MCF 10A (cell line): ENCODE measurements around the gene ZNF771. TPM values are rescaled to one million over a fixed set of nuclear protein-coding genes. Genes with fewer than 3 reads are reported as not detected.

Experiments used
- Bru-seq: library from RNA; stranded (reverse); fragments of 400-500 nt; gene quantifications from one replicate; lab custom pipeline; 2021; lab: Mats Ljungman, UMichigan
- BruChase-seq, 2 experiments: library from RNA; stranded (reverse); fragments of 400-500 nt; gene quantifications; one replicate each; lab custom pipeline; 2021; lab: Mats Ljungman, UMichigan
- BruUV-seq: library from RNA; stranded (reverse); fragments of 400-500 nt; replicated peaks from 2 replicates; lab custom pipeline; 2021; lab: Mats Ljungman, UMichigan
- CTCF ChIA-PET: fragments of 300-600 bp; sonication (Branson Sonifier 250); formaldehyde crosslinking; extraction: SDS; loops from one replicate; lab custom pipeline; 2021; ENCODE audit warnings: antibody characterized with exemption, inconsistent platforms; lab: Yijun Ruan, JAX
- POLR2A ChIA-PET: fragments of 300-600, 350-650 bp; sonication (Branson Sonifier 250); formaldehyde crosslinking; extraction: SDS; loops from one replicate; lab custom pipeline; 2020; ENCODE audit warnings: antibody characterized with exemption, inconsistent platforms; lab: Yijun Ruan, JAX
- DNase-seq: peaks from one replicate; pipeline ENCODE4 v3.0.0-alpha.2; 2018; ENCODE audit not compliant: unreplicated experiment
- H3K27ac Mint-ChIP-seq: one replicate; pipeline ENCODE4 v1.8.0; 2022; ENCODE audit warnings: mild to moderate bottlenecking, low read depth, mixed read lengths; ENCODE audit not compliant: unreplicated experiment
- H3K27me3 Mint-ChIP-seq: one replicate; pipeline ENCODE4 v1.8.0; 2022; ENCODE audit warnings: mixed read lengths; ENCODE audit not compliant: insufficient read depth, unreplicated experiment
- H3K36me3 Mint-ChIP-seq: one replicate; pipeline ENCODE4 v1.8.0; 2022; ENCODE audit warnings: mild to moderate bottlenecking, moderate library complexity, mixed read lengths; ENCODE audit not compliant: insufficient read depth, unreplicated experiment
- H3K4me1 Mint-ChIP-seq: one replicate; pipeline ENCODE4 v1.8.0; 2022; ENCODE audit warnings: mixed read lengths; ENCODE audit not compliant: insufficient read depth, unreplicated experiment
- H3K4me3 Mint-ChIP-seq: one replicate; pipeline ENCODE4 v1.8.0; 2022; ENCODE audit warnings: mild to moderate bottlenecking, moderate library complexity, mixed read lengths; ENCODE audit not compliant: unreplicated experiment
- H3K9me3 Mint-ChIP-seq: one replicate; pipeline ENCODE4 v1.8.0; 2022; ENCODE audit warnings: mixed read lengths; ENCODE audit not compliant: unreplicated experiment
- intact Hi-C: fragments of 100-400 bp; cut with micrococcal nuclease; formaldehyde crosslinking; loops from 2 replicates; pipeline ENCODE4 v1.14.1; 2022
- long read RNA-seq: library from polyadenylated mRNA; stranded (forward); transcript quantifications from one replicate; pipeline ENCODE4 v2.0.0, GENCODE V29; 2022
- total RNA-seq: library from RNA; stranded (reverse); gene quantifications from 2 replicates; pipeline ENCODE4 v1.2.3, GENCODE V29; 2022
- TF ChIP-seq, protein P1 (sequence below): fragments of 200-600 bp; IDR thresholded peaks from one replicate; pipeline ENCODE4 v1.8.0; 2022; ENCODE audit warnings: antibody characterized with exemption, mild to moderate bottlenecking; ENCODE audit not compliant: unreplicated experiment

Gene ZNF771
- total RNA-seq, result 8.1 and 8.3 TPM in 2 replicates
- percentile 52 among the genes with signal in this experiment for Bru-seq, nascent RNA
- percentile 40 among the genes with signal in this experiment for BruChase-seq, experiment 1, labeled RNA remaining after a 6-hour chase
- percentile 45 among the genes with signal in this experiment for BruChase-seq, experiment 2, labeled RNA remaining after a 2-hour chase
- long read RNA-seq, transcript ZNF771-201 (3 exons, 2,371 nt), result major isoform, 13 of 18 reads
- long read RNA-seq, partial matches to known transcripts, result 4 of 18 reads
- long read RNA-seq, other reads (novel, unspliced or antisense), result 0 of 18 reads

DNA sequence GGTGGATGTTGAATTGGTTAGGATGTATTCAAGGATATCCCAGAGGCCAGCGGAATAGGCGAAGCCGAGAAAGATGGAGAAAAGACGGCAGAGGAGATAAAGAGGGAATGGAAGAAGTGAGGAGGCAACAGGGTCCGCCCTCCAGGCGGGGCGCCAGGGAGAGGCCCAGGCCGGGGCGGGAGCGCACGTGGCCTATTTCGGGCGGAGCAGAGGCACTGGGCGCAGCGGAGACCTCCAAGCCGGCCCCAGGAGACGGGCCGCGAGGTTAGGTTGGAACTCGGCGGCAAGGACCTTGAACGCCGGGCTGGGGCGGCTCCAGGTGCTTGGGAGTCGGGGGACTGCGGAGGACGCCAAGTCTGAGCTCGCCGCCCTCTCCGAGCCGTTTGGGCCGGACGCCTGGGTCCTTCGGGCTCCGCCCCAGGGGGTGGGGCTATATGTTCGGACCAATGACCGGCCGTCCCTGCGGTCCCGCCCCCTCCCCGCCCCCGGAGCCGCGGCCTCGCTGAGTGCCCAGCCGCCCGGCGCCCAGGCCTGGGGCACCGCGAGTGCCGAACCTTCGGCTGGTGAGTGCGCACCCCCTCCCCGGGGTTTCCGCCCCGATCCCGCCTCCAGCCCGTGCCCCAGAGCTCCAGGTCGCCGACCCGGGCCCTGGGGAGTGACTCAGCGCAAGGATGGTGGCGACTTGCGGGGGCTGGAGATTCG, at the start of gene ZNF771:
ZNF771 (plus strand) TSS at position 505 of the 702 bp plus-strand sequence. CDS start 448 bp downstream, outside the sequence.
- intact Hi-C loops, result loop anchor here (5.0 to 10.0 kb wide), 2 partner anchors 285 to 312 kb away; partner anchors contain the start of genes MAPK3, TBX6 and YPEL3
- ChIA-PET POLR2A (interaction anchor here (0.5 to 6.0 kb wide), 22 partner anchors 8 to 1457 kb away, joined by 3 to 66 read pairs (median 6); partner anchors contain the start of genes ALDOA, DCTPP1, NFATC2IP and SEPTIN1), CTCF (interaction anchor here (0.6 to 1.7 kb wide), 4 partner anchors 16 to 222 kb away, joined by 3 to 9 read pairs (median 4); partner anchors contain the start of gene CD2BP2)
- H3K27me3 Mint-ChIP-seq, result peaks cover 11% of the 10 kb centered on the region
- BruUV-seq, result TSS peak; percentile 92
- H3K4me3 Mint-ChIP-seq, result peak within 1 kb of the TSS; percentile 81
- TF ChIP-seq, protein P1, sequence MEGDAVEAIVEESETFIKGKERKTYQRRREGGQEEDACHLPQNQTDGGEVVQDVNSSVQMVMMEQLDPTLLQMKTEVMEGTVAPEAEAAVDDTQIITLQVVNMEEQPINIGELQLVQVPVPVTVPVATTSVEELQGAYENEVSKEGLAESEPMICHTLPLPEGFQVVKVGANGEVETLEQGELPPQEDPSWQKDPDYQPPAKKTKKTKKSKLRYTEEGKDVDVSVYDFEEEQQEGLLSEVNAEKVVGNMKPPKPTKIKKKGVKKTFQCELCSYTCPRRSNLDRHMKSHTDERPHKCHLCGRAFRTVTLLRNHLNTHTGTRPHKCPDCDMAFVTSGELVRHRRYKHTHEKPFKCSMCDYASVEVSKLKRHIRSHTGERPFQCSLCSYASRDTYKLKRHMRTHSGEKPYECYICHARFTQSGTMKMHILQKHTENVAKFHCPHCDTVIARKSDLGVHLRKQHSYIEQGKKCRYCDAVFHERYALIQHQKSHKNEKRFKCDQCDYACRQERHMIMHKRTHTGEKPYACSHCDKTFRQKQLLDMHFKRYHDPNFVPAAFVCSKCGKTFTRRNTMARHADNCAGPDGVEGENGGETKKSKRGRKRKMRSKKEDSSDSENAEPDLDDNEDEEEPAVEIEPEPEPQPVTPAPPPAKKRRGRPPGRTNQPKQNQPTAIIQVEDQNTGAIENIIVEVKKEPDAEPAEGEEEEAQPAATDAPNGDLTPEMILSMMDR, result no peak
- H3K36me3 Mint-ChIP-seq, result peaks cover 14% of the 10 kb centered on the region
- no peaks in the 10 kb centered on the region for H3K9me3 Mint-ChIP-seq
- H3K4me1 Mint-ChIP-seq, result peaks cover 19% of the 10 kb centered on the region
- peak; percentile 93 for DNase-seq
- H3K27ac Mint-ChIP-seq, result peak within 1 kb of the TSS; percentile 33

DNA sequence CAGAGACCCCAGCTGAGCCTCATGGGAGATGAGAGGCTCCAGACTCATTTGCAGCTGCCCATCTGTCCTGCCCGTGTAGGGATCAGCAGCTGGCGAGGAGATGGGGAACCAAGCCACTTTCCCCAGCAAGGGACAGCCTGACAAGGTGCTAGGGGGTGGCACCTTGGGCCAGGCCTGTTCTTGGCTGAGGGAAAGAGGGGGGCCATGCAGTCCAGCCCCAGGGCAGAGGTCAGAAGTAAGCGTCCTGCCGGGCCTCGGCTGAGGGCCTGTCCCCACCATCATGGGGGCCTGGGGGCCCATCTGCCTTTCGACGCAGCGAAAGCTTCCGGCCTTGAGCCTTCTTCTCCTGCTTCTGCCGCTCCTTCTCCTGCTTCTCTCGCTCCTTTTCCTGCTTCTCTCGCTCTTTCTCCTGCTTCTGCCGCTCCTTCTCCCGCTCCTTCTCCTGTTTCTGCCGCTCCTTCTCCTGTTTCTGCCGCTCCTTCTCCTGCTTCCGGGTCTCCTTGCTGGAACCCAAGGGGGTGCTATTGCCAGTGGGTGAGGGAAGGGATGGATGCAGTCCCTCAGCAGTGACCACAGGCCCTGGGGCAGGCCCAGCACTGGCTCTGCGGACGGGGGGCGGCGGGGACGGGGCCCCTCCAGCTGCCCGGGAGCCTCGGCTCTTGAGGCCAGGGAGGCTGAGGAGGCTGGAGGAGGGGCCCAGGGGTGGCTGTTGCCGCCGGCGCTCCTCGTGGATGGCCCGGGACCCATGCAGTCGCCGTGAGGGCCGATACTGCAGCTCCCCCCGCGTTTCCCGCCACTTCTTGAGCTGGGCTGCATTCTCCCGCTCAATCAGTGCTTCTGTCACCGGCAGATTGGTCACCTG, 49.5 kb upstream of the ZNF771 start:
- ChIA-PET CTCF (interaction anchor here (0.6 kb wide), 1 partner anchor 557 kb away, joined by 4 read pairs; no protein-coding TSS in a partner anchor), POLR2A (interaction anchor here (1.8 to 8.1 kb wide), 3 partner anchors 9 to 22 kb away, joined by 8 to 132 read pairs (median 44); partner anchors contain the start of gene TBC1D10B)
- BruUV-seq, result no TSS peak
- no peak overlapping the region for H3K4me3 Mint-ChIP-seq
- peaks cover 52% of the 10 kb centered on the region for H3K36me3 Mint-ChIP-seq
- no peak overlapping the region for H3K27ac Mint-ChIP-seq
- H3K9me3 Mint-ChIP-seq, result no peaks in the 10 kb centered on the region
- DNase-seq, result no peak
- H3K27me3 Mint-ChIP-seq, result no peaks in the 10 kb centered on the region
- intact Hi-C loops, result no loop called here
- peaks cover 23% of the 10 kb centered on the region for H3K4me1 Mint-ChIP-seq
- TF ChIP-seq, protein P1, result no peak

- Mint-ChIP-seq H3K27ac (no peak overlapping the region), H3K4me3 (no peak overlapping the region), H3K9me3 (no peaks in the 10 kb centered on the region), H3K27me3 (no peaks in the 10 kb centered on the region), H3K36me3 (peaks cover 52% of the 10 kb centered on the region), H3K4me1 (peaks cover 21% of the 10 kb centered on the region)
- no TSS peak for BruUV-seq
- POLR2A ChIA-PET, result interaction anchor here (8.1 kb wide), 1 partner anchor 9 kb away, joined by 132 read pairs; the partner anchor contains the start of gene TBC1D10B
- DNase-seq, result no peak
- intact Hi-C loops, result no loop called here
- TF ChIP-seq, protein P1, result no peak
- CTCF ChIA-PET, result no interaction called here
Observed at GRCh38 chr16:30358577-30358936, 48.8 kb upstream of the ZNF771 start.
